Ectodermal cell (in vitro differentiated cells): Measurements from ENCODE around the gene EGFR.

ENCODE experiments used
- H3K27ac ChIP-seq: 2 replicates; pipeline ENCODE4 v1.7.0; 2013; ENCODE audit warnings: mild to moderate bottlenecking, low read depth, low read length; ENCODE audit not compliant: insufficient read depth, poor library complexity, severe bottlenecking
- H3K27me3 ChIP-seq: 2 replicates; pipeline ENCODE4 v1.7.0; 2013; ENCODE audit warnings: mild to moderate bottlenecking, low read length; ENCODE audit not compliant: insufficient read depth, control insufficient read depth, poor library complexity, severe bottlenecking
- H3K36me3 ChIP-seq: one replicate; pipeline ENCODE4 v1.7.0; 2013; ENCODE audit warnings: low read length; ENCODE audit not compliant: control insufficient read depth, insufficient read depth
- H3K4me1 ChIP-seq: one replicate; pipeline ENCODE4 v1.7.0; 2013; ENCODE audit warnings: low read length; ENCODE audit not compliant: control insufficient read depth, insufficient read depth
- H3K4me3 ChIP-seq: 2 replicates; pipeline ENCODE4 v1.7.0; 2013; ENCODE audit warnings: low read depth, low read length, control low read depth; ENCODE audit not compliant: insufficient read depth
- H3K9me3 ChIP-seq: 2 replicates; pipeline ENCODE4 v1.7.0; 2013; ENCODE audit warnings: mild to moderate bottlenecking, low read length, moderate library complexity; ENCODE audit not compliant: control insufficient read depth
- WGBS, 2 experiments: methylation state at CpG; one replicate each; pipeline ENCODE4 v1.1.7; 2013; ENCODE audit warnings: missing lambda C conversion rate in 2 of 2; 5-methylcytosine and 5-hydroxymethylcytosine counted together

EGFR gene

DNA sequence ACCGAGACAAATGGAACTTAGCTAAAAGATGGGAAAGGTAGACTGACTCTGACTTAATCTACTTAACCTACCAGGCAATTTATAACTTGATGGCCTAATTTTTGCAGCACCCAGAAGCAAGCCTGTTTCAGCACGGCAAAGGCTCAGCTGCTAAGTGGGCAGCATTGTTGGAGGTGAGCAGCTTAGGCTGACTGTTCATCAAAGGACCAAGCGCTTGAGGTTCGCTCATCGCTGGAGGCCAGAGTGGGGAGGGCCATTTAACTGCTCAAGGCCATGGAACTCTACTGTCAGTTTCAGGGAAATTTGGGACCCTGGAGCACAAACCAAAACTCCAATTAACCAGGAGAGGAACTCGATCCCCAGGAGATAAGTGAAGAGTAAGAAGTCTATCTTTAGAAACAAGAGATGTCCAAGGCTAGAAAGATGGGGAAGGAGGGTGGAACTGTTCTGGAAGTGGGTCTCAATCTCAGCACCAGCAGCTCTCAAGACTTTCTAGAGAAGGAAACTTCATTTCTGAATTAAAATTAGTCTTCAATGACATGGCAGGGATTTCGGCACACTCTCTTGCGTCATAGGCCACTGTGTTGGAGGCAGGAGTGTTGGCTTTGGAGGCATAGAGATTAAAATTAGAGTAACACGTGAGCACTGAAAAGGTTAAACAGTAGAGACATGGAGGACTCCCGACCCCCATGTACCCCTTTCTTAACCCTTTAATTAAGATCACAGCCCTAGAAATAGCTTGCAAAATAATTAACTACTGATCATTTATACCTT, 43.1 kb downstream of the EGFR start:
- no peak overlapping the region for H3K27ac ChIP-seq
- 93 to 94% methylated on average over 10 of the region's 10 CpGs for WGBS, 2 experiments
- H3K4me1 ChIP-seq, result peaks cover 21% of the 10 kb centered on the region
- no peak overlapping the region for H3K4me3 ChIP-seq
- H3K9me3 ChIP-seq, result no peaks in the 10 kb centered on the region
- no peaks in the 10 kb centered on the region for H3K27me3 ChIP-seq
- no peaks in the 10 kb centered on the region for H3K36me3 ChIP-seq

DNA sequence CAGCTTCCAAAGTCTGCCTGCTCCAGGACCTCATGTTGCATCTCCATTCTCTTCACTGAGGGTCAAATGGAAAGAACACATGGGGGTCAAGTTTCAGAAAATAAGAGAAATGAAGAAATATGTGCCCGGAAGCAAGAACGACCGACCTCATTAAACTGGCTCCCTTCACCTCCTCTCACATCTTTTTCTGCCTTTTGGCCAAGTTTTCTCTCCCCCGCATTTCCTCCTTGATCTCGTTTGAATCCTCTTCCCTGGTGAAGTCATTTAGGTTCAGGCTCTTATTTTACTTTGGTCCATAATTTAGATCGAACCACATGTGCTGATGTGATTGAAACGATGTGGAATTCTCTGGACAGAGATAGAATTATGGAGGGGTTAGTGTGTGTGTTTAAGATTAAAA, 44.2 kb downstream of the EGFR start:
- Histone ChIP-seq H3K36me3 (no peaks in the 10 kb centered on the region), H3K4me1 (peaks cover 26% of the 10 kb centered on the region), H3K4me3 (no peak overlapping the region), H3K27ac (no peak overlapping the region), H3K9me3 (no peaks in the 10 kb centered on the region), H3K27me3 (no peaks in the 10 kb centered on the region)
- 92 to 98% methylated on average over 7 of the region's 7 CpGs for WGBS, 2 experiments

DNA sequence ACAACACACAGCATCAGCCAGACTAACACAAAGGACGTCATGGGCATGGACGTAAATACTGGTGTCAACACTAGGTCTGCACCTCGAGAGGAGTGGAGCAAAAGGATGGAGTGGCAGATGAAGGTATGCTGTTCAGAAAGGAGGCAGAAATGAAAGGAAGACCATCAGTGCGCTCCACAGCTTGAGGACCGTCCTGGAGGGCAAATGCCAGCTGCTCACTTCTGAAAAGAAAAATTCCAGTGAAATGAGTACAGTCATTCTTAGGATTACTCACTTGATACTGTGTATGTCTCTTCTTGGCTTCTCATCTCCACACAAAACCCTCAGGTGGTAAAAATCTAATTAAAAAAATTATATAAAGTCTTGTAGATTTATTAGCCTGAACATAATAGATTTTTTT, 44.8 kb downstream of the EGFR start:
- H3K4me1 ChIP-seq, result peaks cover 26% of the 10 kb centered on the region

DNA sequence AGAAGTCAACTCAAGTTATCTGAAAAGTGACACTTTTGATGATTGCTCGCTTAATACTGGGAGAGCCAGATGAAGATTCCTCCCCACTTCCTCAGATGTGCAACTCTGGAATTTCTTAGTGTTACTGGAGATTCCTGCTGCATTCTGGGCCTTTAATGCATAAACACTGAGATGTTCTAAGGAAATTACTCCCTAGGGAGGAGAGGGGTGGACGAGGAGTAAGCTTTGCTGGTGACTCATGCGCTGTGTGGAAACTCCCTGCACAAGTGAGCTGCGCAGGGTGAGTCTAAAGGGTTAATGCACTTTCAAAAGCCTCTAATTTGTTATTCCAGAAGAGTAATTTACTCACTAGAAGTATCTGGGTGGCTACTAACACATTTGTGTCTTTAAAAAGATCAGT, 46.3 kb downstream of the EGFR start:
- H3K4me1 ChIP-seq, result peaks cover 36% of the 10 kb centered on the region

More for the DNA sequence above, 44.8 kb downstream of the EGFR start:
- H3K4me3 ChIP-seq, result no peak overlapping the region
- no peak overlapping the region for H3K27ac ChIP-seq
- WGBS, 2 experiments, result 94 to 96% methylated on average over 5 of the region's 5 CpGs
- H3K36me3 ChIP-seq, result no peaks in the 10 kb centered on the region
- no peaks in the 10 kb centered on the region for H3K9me3 ChIP-seq
- no peaks in the 10 kb centered on the region for H3K27me3 ChIP-seq

DNA sequence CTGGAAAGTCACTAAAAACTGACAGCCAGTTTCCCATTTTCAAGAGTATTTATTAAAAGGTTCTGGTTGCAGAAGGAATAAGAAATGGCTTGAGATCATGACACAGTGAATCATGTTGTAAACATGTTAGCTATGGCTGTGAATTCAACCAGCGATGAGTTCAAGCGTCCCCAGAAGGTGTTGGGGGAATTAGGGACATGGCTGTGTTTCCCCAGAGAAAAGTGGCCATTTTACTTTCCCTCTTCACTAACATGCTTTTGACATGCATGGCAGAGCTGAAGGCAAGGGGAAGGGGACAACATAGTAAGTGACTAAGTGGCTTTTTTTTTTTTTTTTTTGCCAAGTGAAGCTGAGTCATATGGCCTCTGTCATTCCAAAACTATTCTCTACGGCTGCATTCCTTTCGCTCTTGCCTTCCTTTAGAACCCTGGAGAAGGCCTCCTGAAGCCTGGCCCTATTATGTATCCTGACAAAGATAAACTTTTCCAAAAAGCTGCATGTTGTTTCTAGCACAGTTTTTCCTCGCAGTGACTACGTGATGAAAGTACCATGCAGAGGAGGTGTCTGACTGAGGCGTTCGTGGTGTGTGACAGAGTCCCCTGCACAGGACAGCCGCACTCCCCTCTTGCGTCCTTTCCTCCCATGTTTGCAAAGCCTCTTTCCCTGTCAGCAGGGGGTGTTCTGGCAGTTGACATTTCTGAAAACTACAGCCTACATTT, 46.9 kb downstream of the EGFR start:
- no peaks in the 10 kb centered on the region for H3K27me3 ChIP-seq
- H3K4me3 ChIP-seq, result no peak overlapping the region
- H3K27ac ChIP-seq, result peak overlapping the region; percentile 78
- 32 to 44% methylated on average over 10 of the region's 10 CpGs for WGBS, 2 experiments
- H3K36me3 ChIP-seq, result no peaks in the 10 kb centered on the region
- no peaks in the 10 kb centered on the region for H3K9me3 ChIP-seq
- peaks cover 36% of the 10 kb centered on the region for H3K4me1 ChIP-seq

More for the DNA sequence above, 46.3 kb downstream of the EGFR start:
- peak overlapping the region; percentile 78 for H3K27ac ChIP-seq
- no peak overlapping the region for H3K4me3 ChIP-seq
- H3K9me3 ChIP-seq, result no peaks in the 10 kb centered on the region
- H3K36me3 ChIP-seq, result no peaks in the 10 kb centered on the region
- WGBS, 2 experiments, result 89% methylated on average over 4 of the region's 4 CpGs
- H3K27me3 ChIP-seq, result no peaks in the 10 kb centered on the region

DNA sequence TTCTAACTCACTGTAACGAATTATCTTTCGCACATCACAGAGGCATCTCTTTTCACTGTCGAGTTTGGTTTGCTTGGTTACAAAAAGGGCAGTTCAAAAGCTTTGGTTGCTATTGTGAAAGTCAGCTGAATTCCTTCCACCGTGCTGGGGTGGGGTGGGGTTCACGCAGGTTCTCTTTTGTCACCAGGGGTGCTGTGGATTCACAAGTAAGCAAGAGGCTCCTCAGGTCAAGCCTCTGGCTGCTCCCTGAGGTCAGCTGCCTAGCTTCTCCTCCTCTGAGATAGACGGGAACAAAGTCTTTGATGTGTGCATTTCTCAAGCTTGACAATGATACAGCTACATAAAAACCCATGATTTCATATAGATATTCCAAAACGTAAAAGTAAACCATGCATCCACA, 47.7 kb downstream of the EGFR start:
- Histone ChIP-seq H3K27ac (peak overlapping the region; percentile 78), H3K4me3 (no peak overlapping the region), H3K9me3 (no peaks in the 10 kb centered on the region), H3K27me3 (no peaks in the 10 kb centered on the region), H3K4me1 (peaks cover 36% of the 10 kb centered on the region), H3K36me3 (no peaks in the 10 kb centered on the region)
- 39 to 46% methylated on average over 7 of the region's 7 CpGs for WGBS, 2 experiments

DNA sequence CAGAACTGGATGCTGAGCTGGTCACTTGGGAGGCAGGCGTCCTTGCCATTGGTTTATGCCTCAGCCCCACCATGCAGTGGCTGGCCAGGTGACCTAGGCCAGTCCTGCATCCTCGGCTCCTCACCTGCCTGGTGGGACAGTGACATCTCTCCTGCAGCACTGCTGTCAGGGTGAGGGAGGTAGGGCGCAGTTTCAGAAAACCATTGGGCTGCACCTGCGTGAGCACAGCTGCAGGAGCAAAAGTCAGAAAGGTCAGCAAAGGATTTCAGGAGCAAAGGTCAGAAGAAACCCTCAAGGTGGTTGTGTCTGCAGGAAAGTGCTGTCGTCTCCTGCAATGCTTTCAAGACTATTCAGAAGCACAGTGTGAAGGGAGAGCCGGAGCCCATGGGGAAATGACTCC, 48.1 kb downstream of the EGFR start:
- Histone ChIP-seq H3K36me3 (no peaks in the 10 kb centered on the region), H3K27ac (peak overlapping the region; percentile 78), H3K27me3 (no peaks in the 10 kb centered on the region), H3K4me1 (peaks cover 36% of the 10 kb centered on the region), H3K4me3 (no peak overlapping the region), H3K9me3 (no peaks in the 10 kb centered on the region)
- WGBS, 2 experiments, result 80 to 84% methylated on average over 6 of the region's 6 CpGs

DNA sequence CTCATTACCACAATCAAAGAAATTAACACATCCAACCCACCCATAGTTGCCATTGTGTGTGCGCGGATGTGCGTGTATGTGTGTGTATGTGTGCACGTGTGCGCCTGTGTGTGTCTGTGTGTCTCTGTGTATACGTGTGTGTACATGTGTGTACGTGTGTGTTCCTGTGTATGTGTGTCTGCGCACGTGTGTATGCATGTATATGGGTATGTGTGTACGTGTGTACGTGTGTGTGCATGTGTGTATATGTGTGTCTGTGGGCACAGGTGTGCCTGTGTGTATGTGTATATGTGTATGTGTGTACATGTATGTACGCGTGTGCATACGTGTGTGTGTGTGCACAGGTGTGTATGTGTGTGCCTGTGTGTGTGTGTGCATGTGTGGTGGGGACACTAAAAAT, 48.9 kb downstream of the EGFR start:
- no peaks in the 10 kb centered on the region for H3K27me3 ChIP-seq
- no peak overlapping the region for H3K27ac ChIP-seq
- no peaks in the 10 kb centered on the region for H3K9me3 ChIP-seq
- 95 to 96% methylated on average over 14 of the region's 14 CpGs for WGBS, 2 experiments
- H3K4me3 ChIP-seq, result no peak overlapping the region
- no peaks in the 10 kb centered on the region for H3K36me3 ChIP-seq
- peaks cover 36% of the 10 kb centered on the region for H3K4me1 ChIP-seq

DNA sequence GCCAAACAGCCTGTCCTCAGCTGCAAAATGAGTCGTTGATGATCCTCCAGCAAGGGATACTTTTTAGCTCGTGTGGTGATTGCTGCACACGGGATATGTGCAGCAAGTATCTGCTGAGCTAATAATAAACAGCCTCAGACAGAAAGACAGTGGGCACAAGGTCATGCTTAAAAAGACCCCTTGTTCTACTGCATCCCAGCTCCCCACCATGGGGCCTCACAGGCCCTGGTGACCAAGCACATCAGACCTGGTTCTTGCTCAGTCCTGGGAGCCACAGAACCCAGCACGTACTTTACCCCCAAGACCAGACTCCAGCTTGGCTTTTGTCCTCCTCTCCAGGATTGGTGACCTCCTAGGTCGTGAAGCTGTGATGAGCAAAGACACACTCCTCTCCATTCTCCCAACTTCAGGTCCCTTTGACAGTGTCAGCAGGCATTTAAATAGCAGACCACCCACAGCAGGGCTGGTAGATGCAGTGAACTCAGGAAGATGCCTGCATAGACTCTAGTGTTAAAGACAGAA, 50.5 kb downstream of the EGFR start:
- Histone ChIP-seq H3K27me3 (no peaks in the 10 kb centered on the region), H3K4me3 (no peak overlapping the region), H3K27ac (no peak overlapping the region), H3K36me3 (no peaks in the 10 kb centered on the region), H3K9me3 (no peaks in the 10 kb centered on the region), H3K4me1 (peaks cover 36% of the 10 kb centered on the region)
- 72 to 74% methylated on average over 5 of the region's 5 CpGs for WGBS, 2 experiments

DNA sequence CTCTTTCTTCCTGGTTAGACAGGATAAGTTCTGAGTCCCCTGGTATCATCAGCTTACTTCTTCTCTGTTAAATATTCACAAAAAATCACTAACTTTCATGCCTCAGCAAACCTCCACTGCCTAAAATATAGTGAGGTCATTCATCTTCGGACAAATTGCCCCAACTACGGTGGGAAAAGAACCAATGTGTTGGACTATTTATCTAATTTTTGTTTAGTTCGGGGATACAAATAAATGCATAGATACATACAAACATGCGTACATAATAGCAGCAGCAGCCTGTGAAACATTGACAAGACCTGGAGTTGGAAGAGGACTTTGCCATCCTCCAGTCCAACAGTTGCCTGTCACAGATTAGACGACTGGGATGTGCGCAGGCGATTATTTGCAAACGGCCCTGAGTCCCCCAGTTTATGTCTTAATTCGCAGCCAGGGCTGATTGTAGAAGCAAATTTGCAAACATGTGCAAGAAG, 51.5 kb downstream of the EGFR start:
- Histone ChIP-seq H3K27ac (no peak overlapping the region), H3K9me3 (no peaks in the 10 kb centered on the region), H3K4me3 (no peak overlapping the region), H3K36me3 (no peaks in the 10 kb centered on the region), H3K27me3 (no peaks in the 10 kb centered on the region), H3K4me1 (peaks cover 31% of the 10 kb centered on the region)
- WGBS, 2 experiments, result 98% methylated on average over 8 to 9 of the region's 9 CpGs
